MCF 10A (cell line): ENCODE results near the gene ATP11B. TPM values are rescaled to one million over a fixed set of nuclear protein-coding genes. Genes with fewer than 3 reads are reported as not detected.

Experiments used
- Bru-seq: library from RNA; stranded (reverse); fragments of 400-500 nt; gene quantifications from one replicate; lab custom pipeline; 2021; lab: Mats Ljungman, UMichigan
- BruChase-seq, 2 experiments: library from RNA; stranded (reverse); fragments of 400-500 nt; gene quantifications; one replicate each; lab custom pipeline; 2021; lab: Mats Ljungman, UMichigan
- BruUV-seq: library from RNA; stranded (reverse); fragments of 400-500 nt; replicated peaks from 2 replicates; lab custom pipeline; 2021; lab: Mats Ljungman, UMichigan
- CTCF ChIA-PET: fragments of 300-600 bp; sonication (Branson Sonifier 250); formaldehyde crosslinking; extraction: SDS; loops from one replicate; lab custom pipeline; 2021; ENCODE audit warnings: antibody characterized with exemption, inconsistent platforms; lab: Yijun Ruan, JAX
- POLR2A ChIA-PET: fragments of 300-600, 350-650 bp; sonication (Branson Sonifier 250); formaldehyde crosslinking; extraction: SDS; loops from one replicate; lab custom pipeline; 2020; ENCODE audit warnings: antibody characterized with exemption, inconsistent platforms; lab: Yijun Ruan, JAX
- DNase-seq: peaks from one replicate; pipeline ENCODE4 v3.0.0-alpha.2; 2018; ENCODE audit not compliant: unreplicated experiment
- H3K27ac Mint-ChIP-seq: one replicate; pipeline ENCODE4 v1.8.0; 2022; ENCODE audit warnings: mild to moderate bottlenecking, low read depth, mixed read lengths; ENCODE audit not compliant: unreplicated experiment
- H3K27me3 Mint-ChIP-seq: one replicate; pipeline ENCODE4 v1.8.0; 2022; ENCODE audit warnings: mixed read lengths; ENCODE audit not compliant: insufficient read depth, unreplicated experiment
- H3K36me3 Mint-ChIP-seq: one replicate; pipeline ENCODE4 v1.8.0; 2022; ENCODE audit warnings: mild to moderate bottlenecking, moderate library complexity, mixed read lengths; ENCODE audit not compliant: insufficient read depth, unreplicated experiment
- H3K4me1 Mint-ChIP-seq: one replicate; pipeline ENCODE4 v1.8.0; 2022; ENCODE audit warnings: mixed read lengths; ENCODE audit not compliant: insufficient read depth, unreplicated experiment
- H3K4me3 Mint-ChIP-seq: one replicate; pipeline ENCODE4 v1.8.0; 2022; ENCODE audit warnings: mild to moderate bottlenecking, moderate library complexity, mixed read lengths; ENCODE audit not compliant: unreplicated experiment
- H3K9me3 Mint-ChIP-seq: one replicate; pipeline ENCODE4 v1.8.0; 2022; ENCODE audit warnings: mixed read lengths; ENCODE audit not compliant: unreplicated experiment
- CTCF ChIP-seq: fragments of 200-600 bp; IDR thresholded peaks from one replicate; pipeline ENCODE4 v1.8.0; 2022; ENCODE audit warnings: antibody characterized with exemption, mild to moderate bottlenecking; ENCODE audit not compliant: unreplicated experiment
- intact Hi-C: fragments of 100-400 bp; cut with micrococcal nuclease; formaldehyde crosslinking; loops from 2 replicates; pipeline ENCODE4 v1.14.1; 2022
- long read RNA-seq: library from polyadenylated mRNA; stranded (forward); transcript quantifications from one replicate; pipeline ENCODE4 v2.0.0, GENCODE V29; 2022
- total RNA-seq: library from RNA; stranded (reverse); gene quantifications from 2 replicates; pipeline ENCODE4 v1.2.3, GENCODE V29; 2022

Gene ATP11B
- total RNA-seq (66.2 and 69.9 TPM in 2 replicates), Bru-seq, nascent RNA (percentile 88 among the genes with signal in this experiment), BruChase-seq, experiment 1, labeled RNA remaining after a 6-hour chase (percentile 86 among the genes with signal in this experiment), BruChase-seq, experiment 2, labeled RNA remaining after a 2-hour chase (percentile 82 among the genes with signal in this experiment)
- long read RNA-seq, full-length matches to known transcripts, result 50 of 102 reads
- long read RNA-seq, partial matches to known transcripts, result 24 of 102 reads
- long read RNA-seq, other reads (novel, unspliced or antisense), result 28 of 102 reads

GRCh38 chr3:182792901-182793662 lies at the start of gene ATP11B:
Gene ATP11B (plus strand): TSS chr3:182793504. CDS start chr3:182793760, 256 bp downstream.
- ChIA-PET POLR2A (interaction anchor here (0.7 to 5.8 kb wide), 17 partner anchors 10 to 79 kb away, joined by 3 to 42 read pairs (median 11); no protein-coding TSS in a partner anchor), CTCF (interaction anchor here (0.7 to 1.4 kb wide), 2 partner anchors 11 to 28 kb away, joined by 3 to 5 read pairs; no protein-coding TSS in a partner anchor)
- no peak for TF ChIP-seq CTCF
- H3K4me1 Mint-ChIP-seq, result peaks cover 22% of the 10 kb centered on the region
- peak within 1 kb of the TSS; percentile 92 for H3K4me3 Mint-ChIP-seq
- H3K27me3 Mint-ChIP-seq, result no peaks in the 10 kb centered on the region
- peak; percentile 62 for DNase-seq
- intact Hi-C loops, result loop anchor here (5.0 to 10.0 kb wide), 2 partner anchors 44 to 78 kb away; no protein-coding TSS in a partner anchor
- TSS peak; percentile 42 for BruUV-seq
- H3K9me3 Mint-ChIP-seq, result no peaks in the 10 kb centered on the region
- peak within 1 kb of the TSS; percentile 93 for H3K27ac Mint-ChIP-seq
- no peaks in the 10 kb centered on the region for H3K36me3 Mint-ChIP-seq

GRCh38 chr3:182746959-182747358 lies 46.3 kb upstream of the ATP11B start:
- POLR2A ChIA-PET, result no interaction called here
- DNase-seq, result no peak
- Mint-ChIP-seq H3K27ac (no peak overlapping the region), H3K36me3 (no peaks in the 10 kb centered on the region), H3K9me3 (no peaks in the 10 kb centered on the region), H3K4me1 (no peaks in the 10 kb centered on the region), H3K27me3 (no peaks in the 10 kb centered on the region), H3K4me3 (no peak overlapping the region)
- TF ChIP-seq CTCF, result no peak
- intact Hi-C loops, result no loop called here
- CTCF ChIA-PET, result interaction anchor here (0.6 to 1.2 kb wide), 4 partner anchors 21 to 1729 kb away, joined by 3 read pairs; no protein-coding TSS in a partner anchor
- no TSS peak for BruUV-seq

- Mint-ChIP-seq H3K4me3 (no peak overlapping the region), H3K36me3 (no peaks in the 10 kb centered on the region), H3K27me3 (no peaks in the 10 kb centered on the region), H3K9me3 (no peaks in the 10 kb centered on the region), H3K4me1 (peaks cover 7% of the 10 kb centered on the region), H3K27ac (no peak overlapping the region)
- intact Hi-C loops, result no loop called here
- no peak for TF ChIP-seq CTCF
- no peak for DNase-seq
- POLR2A ChIA-PET, result interaction anchor here (0.6 to 2.6 kb wide), 3 partner anchors 16 to 39 kb away, joined by 3 to 10 read pairs (median 5); partner anchors contain the start of gene ATP11B
- CTCF ChIA-PET, result interaction anchor here (0.6 to 1.1 kb wide), 2 partner anchors 34 to 44 kb away, joined by 3 read pairs; no protein-coding TSS in a partner anchor
- BruUV-seq, result no TSS peak
These were observed 38.0 kb upstream of the ATP11B start for GRCh38 chr3:182755308-182755707.

- H3K27me3 Mint-ChIP-seq, result no peaks in the 10 kb centered on the region
- no peak for TF ChIP-seq CTCF
- CTCF ChIA-PET, result interaction anchor here (0.6 to 1.1 kb wide), 2 partner anchors 33 to 45 kb away, joined by 3 read pairs; no protein-coding TSS in a partner anchor
- intact Hi-C loops, result no loop called here
- H3K27ac Mint-ChIP-seq, result no peak overlapping the region
- DNase-seq, result no peak
- no peak overlapping the region for H3K4me3 Mint-ChIP-seq
- no peaks in the 10 kb centered on the region for H3K36me3 Mint-ChIP-seq
- H3K9me3 Mint-ChIP-seq, result no peaks in the 10 kb centered on the region
- H3K4me1 Mint-ChIP-seq, result peaks cover 7% of the 10 kb centered on the region
- BruUV-seq, result no TSS peak
- POLR2A ChIA-PET, result interaction anchor here (1.7 kb wide), 1 partner anchor 38 kb away, joined by 5 read pairs; the partner anchor contains the start of gene ATP11B
These were observed 37.6 kb upstream of the ATP11B start for GRCh38 chr3:182755712-182756111.
